Measurements from ENCODE around the gene KLRC1.

KLRC1 gene

GRCh38 chr12:10469701-10470100 lies 16.5 kb upstream of the KLRC1 start:
- Histone ChIP-seq H3K4me1 (ENCODE audit: control insufficient read depth, low read length) (no peaks in the 10 kb centered on the region), H3F3A (ENCODE audit: control insufficient read depth, insufficient read depth) (no peaks in the 10 kb centered on the region; the same call in 1 of the 2 replicates), H3K27me3 (ENCODE audit: control insufficient read depth, low read length) (no peaks in the 10 kb centered on the region), H3K9me3 (ENCODE audit: control insufficient read depth, insufficient read depth, low read length) (no peaks in the 10 kb centered on the region), H3K36me3 (ENCODE audit: control insufficient read depth, low read length) (no peaks in the 10 kb centered on the region), H3K79me2 (ENCODE audit: control insufficient read depth, low read length) (no peaks in the 10 kb centered on the region), H3K27ac (ENCODE audit: low read depth, low read length) (no peak overlapping the region), H3K4me3 (ENCODE audit: low read length) (no peak overlapping the region), H4K20me1 (ENCODE audit: control insufficient read depth, insufficient read depth, low read depth, low read length) (no peaks in the 10 kb centered on the region), H3K9me2 (replicated peaks; ENCODE audit: control insufficient read depth, low read length) (no peaks in the 10 kb centered on the region), H3K4me2 (ENCODE audit: low read length) (no peak overlapping the region)
- no peak for TF ChIP-seq EZH2phosphoT487 (IDR thresholded peaks at IDR 0.05; ENCODE audit: borderline replicate concordance, low read length)
- no peak for TF ChIP-seq CTCF (IDR thresholded peaks at IDR 0.05; ENCODE audit: low read depth, low read length, poor library complexity, severe bottlenecking)

- H3K9me3 ChIP-seq (ENCODE audit: control insufficient read depth, insufficient read depth, low read length) = no peaks in the 10 kb centered on the region
- H4K20me1 ChIP-seq (ENCODE audit: control insufficient read depth, insufficient read depth, low read depth, low read length) = no peaks in the 10 kb centered on the region
- no peaks in the 10 kb centered on the region for H3F3A ChIP-seq (ENCODE audit: control insufficient read depth, insufficient read depth)
- H3K9me2 ChIP-seq (replicated peaks; ENCODE audit: control insufficient read depth, low read length) = no peaks in the 10 kb centered on the region
- TF ChIP-seq EZH2phosphoT487 (IDR thresholded peaks at IDR 0.05; ENCODE audit: borderline replicate concordance, low read length) = no peak
- TF ChIP-seq CTCF (IDR thresholded peaks at IDR 0.05; ENCODE audit: low read depth, low read length, poor library complexity, severe bottlenecking) = no peak
- no peaks in the 10 kb centered on the region for H3K27me3 ChIP-seq (ENCODE audit: control insufficient read depth, low read length)
- H3K4me1 ChIP-seq (ENCODE audit: control insufficient read depth, low read length) = no peaks in the 10 kb centered on the region
- H3K4me3 ChIP-seq (ENCODE audit: low read length) = no peak overlapping the region
- H3K36me3 ChIP-seq (ENCODE audit: control insufficient read depth, low read length) = no peaks in the 10 kb centered on the region
- H3K4me2 ChIP-seq (ENCODE audit: low read length) = no peak overlapping the region
- no peaks in the 10 kb centered on the region for H3K79me2 ChIP-seq (ENCODE audit: control insufficient read depth, low read length)
- H3K27ac ChIP-seq (ENCODE audit: low read depth, low read length) = no peak overlapping the region
Measured at GRCh38 chr12:10466311-10466710, 13.1 kb upstream of the KLRC1 start.

GRCh38 chr12:10457760-10458159 lies 4.6 kb upstream of the KLRC1 start:
- Histone ChIP-seq H3F3A (ENCODE audit: control insufficient read depth, insufficient read depth) (no peaks in the 10 kb centered on the region), H3K79me2 (ENCODE audit: control insufficient read depth, low read length) (no peaks in the 10 kb centered on the region), H4K20me1 (ENCODE audit: control insufficient read depth, insufficient read depth, low read depth, low read length) (no peaks in the 10 kb centered on the region), H3K4me2 (ENCODE audit: low read length) (no peak overlapping the region), H3K9me3 (ENCODE audit: control insufficient read depth, insufficient read depth, low read length) (peaks cover 10% of the 10 kb centered on the region; the same call in 1 of the 2 replicates), H3K36me3 (ENCODE audit: control insufficient read depth, low read length) (no peaks in the 10 kb centered on the region), H3K27me3 (ENCODE audit: control insufficient read depth, low read length) (no peaks in the 10 kb centered on the region), H3K9me2 (replicated peaks; ENCODE audit: control insufficient read depth, low read length) (no peaks in the 10 kb centered on the region), H3K4me3 (ENCODE audit: low read length) (no peak overlapping the region), H3K4me1 (ENCODE audit: control insufficient read depth, low read length) (peaks cover 7% of the 10 kb centered on the region), H3K27ac (ENCODE audit: low read depth, low read length) (no peak overlapping the region)
- TF ChIP-seq CTCF (IDR thresholded peaks at IDR 0.05; ENCODE audit: low read depth, low read length, poor library complexity, severe bottlenecking) (no peak), EZH2phosphoT487 (IDR thresholded peaks at IDR 0.05; ENCODE audit: borderline replicate concordance, low read length) (no peak)

All from DOHH2 (cell line).